ENCODE measurements around the gene MEIS1.

MEIS1 gene

DNA sequence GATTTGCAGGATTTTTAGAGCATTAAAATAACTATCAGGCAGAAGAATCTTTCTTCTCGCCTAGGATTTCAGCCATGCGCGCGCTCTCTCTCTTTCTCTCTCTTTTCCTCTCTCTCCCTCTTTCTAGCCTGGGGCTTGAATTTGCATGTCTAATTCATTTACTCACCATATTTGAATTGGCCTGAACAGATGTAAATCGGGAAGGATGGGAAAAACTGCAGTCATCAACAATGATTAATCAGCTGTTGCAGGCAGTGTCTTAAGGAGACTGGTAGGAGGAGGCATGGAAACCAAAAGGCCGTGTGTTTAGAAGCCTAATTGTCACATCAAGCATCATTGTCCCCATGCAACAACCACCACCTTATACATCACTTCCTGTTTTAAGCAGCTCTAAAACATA is 137.0 kb downstream of the MEIS1 start:
- DNase-seq: no peak

DNA sequence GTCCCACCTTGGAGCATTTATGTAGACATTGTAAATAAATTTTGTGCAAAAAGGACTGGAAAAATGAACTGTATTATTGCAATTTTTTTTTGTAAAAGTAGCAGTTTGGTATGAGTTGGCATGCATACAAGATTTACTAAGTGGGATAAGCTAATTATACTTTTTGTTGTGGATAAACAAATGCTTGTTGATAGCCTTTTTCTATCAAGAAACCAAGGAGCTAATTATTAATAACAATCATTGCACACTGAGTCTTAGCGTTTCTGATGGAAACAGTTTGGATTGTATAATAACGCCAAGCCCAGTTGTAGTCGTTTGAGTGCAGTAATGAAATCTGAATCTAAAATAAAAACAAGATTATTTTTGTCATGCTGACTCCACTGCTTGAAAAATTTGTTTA is 137.5 kb downstream of the MEIS1 start:
- no peak for DNase-seq

DNA sequence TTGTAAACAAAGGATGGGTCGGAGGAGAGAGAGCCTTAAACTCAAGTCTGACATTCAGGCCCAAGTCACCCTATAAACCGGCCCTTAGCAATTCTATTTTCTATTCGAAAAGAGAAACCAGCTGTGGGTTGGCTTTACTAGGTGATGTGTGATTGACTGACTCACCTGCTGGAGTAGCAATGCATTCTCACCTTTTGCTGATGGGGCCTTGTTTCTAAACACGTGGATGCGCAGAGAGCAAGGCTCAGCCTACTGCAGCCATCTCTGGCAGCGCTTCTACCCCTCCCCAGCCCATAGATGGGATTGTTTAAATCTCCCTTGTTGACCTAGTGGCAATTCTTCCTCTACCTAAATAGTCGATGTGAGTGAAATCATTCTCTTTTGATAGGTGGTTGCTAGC is 138.5 kb downstream of the MEIS1 start:
- no peak for DNase-seq

DNA sequence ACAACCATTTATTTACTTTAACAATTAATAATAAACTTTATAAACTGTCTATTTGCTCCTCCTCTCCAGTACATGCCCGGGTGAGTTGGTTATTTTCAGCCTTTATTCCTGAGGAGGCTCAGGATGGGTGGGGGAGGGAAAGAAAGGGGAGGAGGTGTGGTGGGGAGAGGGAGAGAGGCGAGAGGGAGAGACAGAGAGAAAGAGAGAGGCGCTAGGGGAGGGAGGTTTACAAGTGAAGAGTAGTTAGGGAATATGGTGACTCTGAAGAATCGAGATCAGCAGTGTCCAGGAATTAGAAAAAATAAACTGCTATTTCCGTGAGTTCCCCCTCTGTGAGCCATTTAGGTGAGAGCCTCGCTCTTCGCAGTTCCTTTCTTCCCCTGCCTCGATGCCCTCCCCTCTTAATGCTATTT is 138.9 kb downstream of the MEIS1 start:
- DNase-seq: no peak

DNA sequence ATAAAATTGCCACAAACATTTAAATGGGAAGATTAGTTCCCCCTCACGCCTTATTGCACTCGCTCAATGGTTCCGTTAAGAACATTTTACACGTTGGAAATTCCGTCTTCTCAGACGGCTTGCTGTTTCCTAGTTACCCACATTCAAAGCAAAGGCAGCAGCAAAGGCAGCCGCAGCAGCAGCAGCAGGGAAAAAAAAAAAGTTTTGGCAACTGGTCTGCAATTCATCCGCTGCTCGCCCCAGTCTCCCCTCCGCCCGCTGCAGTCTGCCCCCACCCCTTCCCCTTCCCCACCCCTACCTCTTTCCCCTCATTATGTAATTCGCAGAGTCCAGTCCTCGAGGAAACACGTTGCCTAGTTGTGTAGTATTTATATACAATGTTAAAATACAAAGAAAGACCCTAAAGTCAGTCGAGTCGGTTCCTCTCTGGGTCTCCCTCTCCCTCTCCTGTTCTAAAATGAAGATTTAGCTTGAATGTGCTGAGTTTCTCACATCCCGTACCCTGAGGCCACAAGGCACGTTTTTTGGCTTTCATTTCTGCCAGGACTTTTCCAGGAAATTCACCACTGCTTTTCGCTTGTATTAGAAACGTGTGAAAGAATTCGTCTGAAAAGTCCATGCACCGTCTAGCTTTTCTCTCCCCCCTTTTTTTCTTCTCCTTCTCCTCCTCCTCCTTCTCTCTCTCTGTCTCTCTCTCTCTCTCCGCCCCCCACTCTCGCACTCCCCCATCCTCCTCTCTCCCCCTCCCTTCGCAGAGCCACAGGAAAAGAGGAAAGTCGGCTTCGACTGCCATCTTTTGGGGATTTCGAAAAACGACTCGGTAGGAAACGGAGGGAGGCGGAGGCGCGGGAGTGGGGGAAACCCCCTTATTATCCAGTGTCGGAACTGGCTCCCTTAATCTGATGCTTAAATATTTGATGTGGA is 140.0 kb downstream of the MEIS1 start:
- DNase-seq: peak; percentile 40

DNA sequence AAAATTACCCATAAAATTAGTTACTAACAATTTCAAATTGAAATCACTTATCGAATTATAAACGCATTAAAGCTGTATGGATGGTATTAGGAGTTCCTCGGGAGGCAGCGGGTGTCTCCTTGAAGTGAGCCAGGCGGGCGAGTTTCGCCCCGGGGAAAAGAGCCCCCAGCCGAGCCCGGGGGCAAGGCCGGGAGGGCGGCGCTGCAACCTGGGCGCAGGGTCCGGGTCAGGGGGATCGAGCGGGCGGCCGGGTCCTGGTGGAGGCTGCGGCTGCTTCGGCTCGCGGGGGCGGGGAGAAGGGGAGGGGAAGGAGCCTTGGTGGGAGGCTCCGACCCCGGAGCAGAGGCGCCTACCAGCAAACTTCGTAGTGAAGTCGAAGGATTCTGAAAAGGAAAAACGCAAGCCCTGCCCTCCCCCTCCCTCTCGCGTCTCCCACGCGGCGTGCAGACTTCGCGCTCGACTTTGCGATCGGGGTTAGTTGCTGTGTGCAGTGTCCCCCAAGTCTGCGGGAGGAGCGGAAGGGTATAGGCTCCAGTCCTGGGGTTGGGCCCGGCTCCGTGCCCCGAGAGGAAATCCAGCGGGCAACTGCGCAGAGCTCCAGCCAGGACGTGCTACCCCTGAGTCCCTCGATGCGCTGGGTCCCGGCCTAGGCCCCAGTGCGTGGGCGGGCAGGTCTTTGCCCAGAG is 140.8 kb downstream of the MEIS1 start:
- no peak for DNase-seq

DNA sequence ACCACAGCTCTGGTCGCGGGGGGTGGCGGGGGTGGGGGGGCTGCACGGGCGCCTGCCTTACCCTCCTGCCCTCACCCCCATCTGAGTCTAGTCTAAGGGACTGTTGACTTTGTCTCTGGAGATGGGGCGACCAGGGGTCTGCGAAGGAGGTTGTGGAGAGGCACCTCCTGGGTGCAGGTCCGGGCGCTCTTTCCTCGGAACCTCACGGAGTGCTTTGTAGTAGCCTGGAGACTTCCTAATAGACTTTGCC is 141.3 kb downstream of the MEIS1 start:
- DNase-seq: no peak

DNA sequence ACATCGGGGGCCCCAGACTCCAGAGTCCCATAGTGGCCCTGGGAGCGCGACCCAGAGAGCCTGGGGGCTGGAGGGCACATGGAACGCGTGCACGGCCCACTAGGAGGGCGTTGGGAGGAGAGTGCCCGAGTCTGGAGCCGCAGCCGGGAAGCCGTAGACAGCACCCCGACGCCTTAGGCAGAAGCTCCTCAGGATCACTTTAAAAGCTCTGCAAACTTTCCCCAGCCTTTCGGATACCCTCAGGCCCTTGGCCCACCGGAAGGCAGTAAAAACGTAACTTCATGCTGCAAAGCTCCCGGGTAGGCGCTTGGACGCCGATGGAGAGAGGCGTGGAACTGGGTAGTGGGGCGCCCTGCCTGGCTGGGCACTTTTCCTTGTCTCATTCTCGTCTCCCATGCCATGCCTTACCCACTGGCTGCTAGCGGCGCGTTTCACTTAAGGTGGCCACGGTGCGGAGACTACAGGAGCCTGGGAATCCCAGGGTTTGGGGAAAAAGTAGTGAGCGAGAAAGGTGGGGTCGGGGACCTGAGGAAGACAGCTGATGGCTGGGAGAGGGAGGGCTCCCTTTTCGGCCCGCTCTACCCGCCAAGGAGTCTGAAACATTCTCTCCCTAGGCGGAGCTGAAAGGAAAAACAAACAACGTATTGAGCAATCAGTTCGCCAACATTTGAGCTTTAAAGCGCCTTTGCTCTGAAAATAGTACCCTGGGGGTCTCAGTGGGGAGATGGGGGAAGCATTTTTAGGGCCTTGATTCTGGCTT is 141.8 kb downstream of the MEIS1 start:
- DNase-seq: no peak

DNA sequence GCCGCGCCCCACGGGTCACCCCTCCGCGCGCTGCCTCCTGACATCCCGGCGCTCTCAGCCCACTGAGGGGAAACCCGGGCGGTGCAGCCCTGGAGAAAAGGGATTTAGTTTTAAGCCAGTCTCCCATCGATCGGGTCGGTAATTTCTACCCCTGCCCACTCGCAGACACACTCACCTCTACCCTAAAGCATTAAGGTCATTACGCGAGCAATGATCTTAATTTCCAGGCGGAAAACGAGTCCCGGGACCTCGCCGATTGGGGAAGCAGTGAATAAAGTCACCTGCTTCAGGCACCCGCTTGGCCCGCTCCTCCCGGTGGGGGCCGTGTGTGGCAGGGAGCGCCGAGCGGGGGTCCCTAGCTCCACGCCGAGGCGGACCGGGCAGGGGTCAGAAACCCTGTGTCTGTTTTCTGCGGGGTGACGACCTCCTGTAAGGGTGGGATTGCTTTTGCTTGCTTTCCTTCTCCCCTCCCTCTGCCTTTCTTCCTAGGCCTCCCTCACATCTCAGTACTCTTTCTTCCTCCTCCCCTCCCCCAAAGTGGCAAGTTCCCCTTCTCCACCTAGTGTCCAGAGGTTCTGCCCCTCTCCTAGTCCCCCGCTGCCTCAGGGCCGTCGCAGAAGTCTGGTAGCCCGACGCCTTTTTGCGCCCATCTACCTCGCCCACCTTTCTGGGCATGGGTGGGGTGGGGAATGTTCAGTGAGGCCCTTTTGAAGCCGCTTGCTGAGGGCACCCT is 142.6 kb downstream of the MEIS1 start:
- DNase-seq: no peak

DNA sequence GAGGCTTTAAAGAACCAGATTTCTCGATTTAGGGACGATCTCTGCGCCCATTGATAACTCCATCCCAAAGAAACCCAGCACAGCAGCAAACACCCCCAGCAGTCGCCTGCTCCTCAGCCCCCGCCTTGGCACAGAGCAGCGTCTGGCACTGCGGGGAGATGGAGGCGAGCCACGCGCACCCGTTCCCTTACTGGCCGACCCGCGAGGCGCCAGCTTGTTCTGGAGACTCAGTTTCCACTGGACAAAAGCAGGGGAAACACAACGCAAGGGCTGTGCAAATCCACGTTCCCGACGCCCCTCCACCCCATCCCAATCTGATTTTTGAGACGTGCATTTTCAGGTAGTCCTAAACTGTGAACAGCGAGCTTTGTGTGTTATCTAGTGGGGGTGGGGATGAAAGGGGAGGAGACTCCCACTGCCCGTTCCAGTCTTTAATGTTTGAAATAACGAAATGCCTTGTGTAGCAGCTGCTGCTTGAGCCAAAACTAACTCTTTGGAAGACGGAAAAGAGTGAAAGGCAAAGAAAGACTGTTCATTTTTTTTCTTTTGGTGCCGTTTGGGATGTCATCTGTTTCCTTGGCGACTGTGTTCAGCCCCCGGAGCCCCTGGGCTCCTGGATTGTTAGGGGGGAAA is 143.2 kb downstream of the MEIS1 start:
- no peak for DNase-seq

DNA sequence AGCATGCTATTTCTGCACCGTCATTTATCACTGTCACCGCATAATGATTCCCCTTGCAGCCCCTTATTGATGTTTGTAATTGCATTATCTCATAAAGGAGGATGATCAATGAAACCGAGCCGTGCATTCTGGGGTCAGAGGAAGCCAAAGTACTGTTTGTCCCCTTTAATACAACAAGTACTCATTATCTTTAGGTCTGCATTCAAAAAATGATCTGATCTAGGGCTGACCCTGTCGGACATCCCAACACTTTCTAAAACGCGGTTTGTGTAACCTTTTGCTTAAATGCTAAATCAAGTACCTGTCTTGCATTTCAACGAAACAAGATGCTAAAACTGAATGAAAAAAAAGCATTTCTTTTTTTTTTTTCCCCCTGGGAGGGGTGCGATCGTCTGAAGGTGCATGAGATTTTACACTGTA is 143.8 kb downstream of the MEIS1 start:
- DNase-seq: no peak

DNA sequence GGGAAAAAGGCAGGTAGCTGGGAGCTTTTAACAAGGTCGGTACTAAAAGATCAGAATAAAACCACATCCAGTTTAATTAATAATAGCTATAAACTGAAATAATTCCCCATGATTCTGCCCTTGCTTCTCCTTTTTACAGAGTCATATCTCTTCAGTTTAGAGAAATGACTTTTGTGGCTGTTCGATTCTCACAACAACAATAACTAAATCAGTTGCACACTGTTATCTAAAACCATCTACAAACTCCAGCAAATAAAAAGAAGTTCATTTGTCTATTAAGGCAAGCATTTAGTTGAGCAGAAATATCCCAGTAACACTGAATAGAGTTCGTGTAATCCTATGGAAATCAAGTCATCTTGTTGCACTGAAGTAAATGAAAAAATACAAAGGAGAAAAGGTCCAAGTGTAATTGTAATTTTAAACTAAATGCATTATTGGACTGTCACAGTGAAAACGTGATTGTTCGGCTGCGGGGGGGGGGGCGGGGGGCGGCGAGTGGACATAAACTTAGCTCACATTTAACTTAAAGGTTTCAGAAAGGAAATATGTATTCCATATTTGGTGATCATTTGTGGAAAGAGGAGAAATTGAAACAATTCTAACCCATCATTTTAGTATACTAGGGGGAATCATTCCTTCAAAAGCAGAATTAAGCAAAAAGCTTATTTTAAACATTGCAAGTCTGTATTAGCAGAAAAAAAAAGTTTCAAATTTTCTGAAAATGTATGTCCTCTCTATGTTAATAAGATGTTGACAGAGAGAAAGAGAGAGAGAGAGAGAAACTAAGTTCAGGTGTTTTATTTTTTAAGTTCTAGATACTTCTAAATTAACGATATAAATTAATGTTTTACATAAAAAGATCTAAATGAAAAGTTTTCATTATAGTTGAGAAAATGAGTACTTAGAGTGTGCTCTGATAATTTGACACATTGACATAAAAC is 144.5 kb downstream of the MEIS1 start:
- no peak for DNase-seq

DNA sequence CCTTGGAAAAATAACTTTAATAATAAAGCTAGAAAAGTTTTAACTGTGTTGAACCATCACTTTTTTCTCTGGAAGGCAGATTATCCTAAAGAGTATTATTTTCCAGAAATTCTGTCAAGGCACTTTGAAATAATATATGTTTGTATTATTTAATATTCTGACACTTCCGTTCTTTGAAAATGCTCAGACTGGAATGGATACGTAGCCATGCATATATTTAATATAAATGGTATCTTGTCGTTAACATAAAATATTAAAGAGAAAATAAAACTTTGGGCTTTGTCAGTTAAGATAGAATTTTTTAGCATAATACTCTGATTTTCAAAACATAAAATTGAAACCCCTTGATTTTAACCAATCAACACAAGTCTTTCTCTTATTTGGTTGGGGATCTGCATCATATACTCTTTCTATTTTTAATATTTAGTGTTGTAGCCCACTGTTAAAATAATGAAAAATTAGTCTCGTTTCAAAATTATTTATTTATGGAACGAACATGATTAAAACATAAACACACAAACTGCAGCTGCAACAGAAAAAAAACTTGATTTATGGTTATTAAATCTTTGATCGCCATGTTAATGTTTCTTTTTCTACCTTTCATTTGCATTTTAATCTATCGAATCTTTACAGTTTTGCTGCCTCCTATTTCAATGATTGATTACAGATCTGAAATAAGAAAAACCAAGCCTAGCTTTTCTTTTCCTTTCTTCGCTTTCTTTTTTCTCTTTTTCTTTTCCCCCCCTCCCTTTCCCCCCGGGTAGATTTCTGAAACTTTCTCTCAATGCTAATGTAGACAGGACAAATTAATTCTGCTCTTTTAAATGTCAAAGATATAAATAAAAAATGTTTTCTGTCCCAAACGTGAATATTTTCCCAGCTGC is 145.5 kb downstream of the MEIS1 start:
- no peak for DNase-seq

DNA sequence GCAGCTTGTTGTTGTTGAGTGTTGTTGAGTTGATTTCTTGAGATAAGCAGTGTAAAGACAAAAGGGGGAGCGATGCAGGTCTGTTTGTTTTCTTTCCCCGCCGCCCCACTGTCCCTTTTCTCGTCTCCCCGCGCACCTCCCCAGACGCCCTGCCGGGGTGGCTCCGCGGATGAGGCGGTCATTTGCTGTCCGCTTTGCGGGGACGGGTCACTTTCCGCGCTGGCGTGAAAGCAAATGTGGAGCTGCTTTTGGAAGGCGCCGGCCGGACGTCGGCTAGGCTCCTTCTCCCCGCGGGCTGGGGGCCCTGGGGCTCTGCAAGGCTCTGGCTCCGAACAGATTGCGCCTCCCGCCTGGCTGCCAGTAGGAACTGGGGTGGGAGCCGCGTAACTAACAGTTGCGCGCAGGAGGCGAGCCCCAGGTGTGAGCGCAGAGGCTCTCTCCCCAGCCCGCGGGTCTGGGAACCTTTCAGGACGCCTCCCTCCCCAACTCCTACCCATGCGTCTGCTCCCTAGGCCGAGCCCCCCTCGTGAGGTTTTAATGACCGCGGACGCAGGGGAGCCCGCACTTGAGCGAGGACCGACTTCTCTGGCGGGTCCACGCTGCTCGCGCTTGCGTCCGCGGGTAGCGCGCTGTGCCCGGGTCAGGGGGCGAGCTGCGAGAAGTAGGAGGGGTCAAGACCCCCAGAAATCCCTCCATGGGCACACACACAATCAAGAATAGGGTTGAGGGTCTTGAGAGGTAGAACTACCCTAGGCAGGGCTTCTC is 146.6 kb downstream of the MEIS1 start:
- DNase-seq: no peak

DNA sequence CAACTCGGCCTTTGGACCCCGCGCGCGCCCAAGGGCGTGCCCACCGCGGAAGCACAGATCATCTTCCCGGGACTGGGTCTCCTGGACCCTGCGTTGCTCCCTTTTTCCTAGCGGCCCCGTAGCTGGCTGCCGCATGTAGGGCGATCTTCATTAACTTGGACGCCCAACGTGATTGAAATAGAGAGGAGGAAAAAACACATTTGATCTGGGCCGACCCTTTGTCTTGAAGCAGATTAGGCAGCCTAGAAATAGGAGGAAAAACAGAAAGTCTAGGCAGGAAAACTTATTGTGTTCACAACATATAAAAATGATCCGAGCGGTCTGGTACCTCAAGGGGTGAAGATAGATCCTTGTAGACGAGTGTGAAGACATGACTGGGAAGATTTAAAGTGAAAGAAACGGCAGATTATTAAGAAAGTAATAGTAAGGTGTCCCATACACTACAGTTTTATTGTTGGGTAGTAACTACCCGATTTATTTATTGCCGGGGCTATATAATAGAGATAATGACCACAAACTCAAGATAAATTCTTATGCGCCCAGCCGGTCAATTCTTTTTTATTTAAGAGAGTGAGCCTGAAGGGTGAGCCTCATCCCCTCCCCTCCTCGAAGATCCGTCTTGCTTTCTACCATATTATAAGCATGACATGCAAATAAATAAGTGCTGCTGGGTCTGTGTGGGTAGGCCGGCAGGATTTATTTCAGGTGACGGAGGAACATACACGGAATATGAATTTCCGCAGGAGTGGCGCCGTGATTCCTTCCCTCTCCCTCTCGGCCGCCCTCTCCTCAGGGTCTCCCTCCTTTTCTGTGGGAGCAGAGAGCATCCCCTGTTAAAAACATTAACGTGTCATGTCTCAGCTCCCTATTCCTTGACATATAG is 147.4 kb downstream of the MEIS1 start:
- DNase-seq: no peak

DNA sequence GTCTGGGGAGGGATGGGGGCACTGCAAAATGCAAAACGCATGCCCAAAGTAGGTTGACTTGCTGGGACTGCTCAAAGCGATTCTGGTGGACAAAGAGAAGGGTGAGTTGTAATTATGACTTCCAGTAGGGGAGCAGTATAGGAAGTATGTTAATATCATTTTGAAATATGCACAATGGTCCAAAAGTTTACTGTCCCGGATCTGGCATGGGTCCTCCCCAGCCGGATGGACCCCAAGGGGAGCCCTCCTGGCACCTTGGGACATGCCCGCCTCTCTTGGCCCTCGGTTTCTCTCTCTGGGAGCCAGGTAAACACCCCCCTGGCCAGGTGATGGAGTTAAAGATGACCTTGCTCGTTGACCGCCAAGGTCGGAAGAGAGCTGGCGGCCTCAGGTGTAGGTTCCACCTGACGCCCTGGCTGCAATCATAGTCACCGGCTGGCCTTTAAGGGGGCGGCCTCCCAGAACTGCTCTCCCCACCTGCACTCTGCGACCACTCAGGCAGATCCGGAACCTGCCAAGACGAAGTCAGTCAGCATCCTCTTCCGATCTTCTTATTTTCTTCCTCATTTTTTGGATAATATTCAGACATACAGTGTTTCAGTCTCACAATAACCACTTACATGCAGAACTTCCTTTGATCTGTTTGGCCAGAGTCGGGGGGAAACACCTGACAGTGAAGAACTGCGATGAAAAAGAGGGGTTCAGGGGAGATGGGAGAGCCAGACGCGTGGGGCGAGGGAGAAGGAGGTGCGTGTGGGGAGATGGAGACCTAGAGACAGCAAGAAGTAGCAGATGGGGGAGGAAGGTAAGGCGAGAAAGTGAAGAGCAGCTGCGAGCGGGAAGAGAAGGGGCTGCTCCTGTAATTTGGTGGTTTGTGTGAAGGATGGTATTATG is 148.3 kb downstream of the MEIS1 start:
- no peak for DNase-seq

DNA sequence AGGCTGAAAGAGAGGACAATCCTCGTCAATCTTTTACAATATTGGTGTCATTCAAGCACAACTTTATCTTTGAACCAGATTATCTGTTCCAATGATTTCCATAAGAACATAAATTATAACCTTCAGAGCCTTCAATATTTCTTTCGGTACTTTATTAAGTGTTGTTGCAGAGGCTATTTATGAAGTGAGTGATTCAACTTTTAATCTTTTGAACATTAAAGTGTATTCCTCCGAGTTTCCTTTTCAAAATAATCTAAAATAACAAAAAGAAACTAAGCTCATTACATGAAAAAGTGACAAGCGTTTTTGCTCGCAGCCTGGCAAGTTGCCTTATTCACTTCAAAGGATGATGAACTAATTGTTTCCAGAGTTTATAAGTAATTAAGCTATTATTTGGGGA is 149.0 kb downstream of the MEIS1 start:
- no peak for DNase-seq

DNA sequence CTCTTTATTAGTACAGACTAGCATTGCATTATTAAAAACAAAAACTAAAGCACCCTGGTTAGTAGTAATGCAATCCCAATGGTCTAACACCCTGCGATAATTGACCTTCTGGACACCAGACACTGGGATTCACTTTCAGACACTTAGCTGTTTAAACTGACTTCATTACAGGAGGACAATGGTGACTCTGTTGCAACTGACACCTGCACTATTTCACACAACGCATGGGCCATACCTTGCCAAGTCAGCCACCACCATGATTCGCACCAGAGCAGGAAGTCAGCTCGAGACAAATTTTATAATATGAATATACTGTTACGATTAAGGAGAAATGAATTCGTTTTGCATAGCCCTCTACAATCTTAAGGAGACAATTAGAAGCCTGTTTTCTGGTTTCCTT is 150.7 kb downstream of the MEIS1 start:
- DNase-seq: no peak

Data from NCI-H524 treated with DMSO at 0.1 percent for 48 hours (cell line).